GM12878 (cell line): ENCODE results near the gene LRIG3. TPM values are rescaled to one million over a fixed set of nuclear protein-coding genes. Genes with fewer than 3 reads are reported as not detected.

ENCODE experiments used
- ATAC-seq: fragments of 200-7000 bp; cut with Tn5 transposase; 3 replicates; pipeline ENCODE4 v1.9.1; 2020; ENCODE audit warnings: mild to moderate bottlenecking, moderate library complexity
- BruUV-seq: library from RNA; stranded (reverse); fragments of 400-500 nt; replicated peaks from 2 replicates; lab custom pipeline; 2021; lab: Mats Ljungman, UMichigan
- CTCF ChIA-PET: fragments of 300-600 bp; sonication (Branson Sonifier 250); formaldehyde crosslinking; extraction: SDS; loops from one replicate; lab custom pipeline; 2021; ENCODE audit warnings: inconsistent platforms; lab: Yijun Ruan, JAX
- POLR2A ChIA-PET: fragments of 350-600 bp; formaldehyde crosslinking; extraction: SDS; loops from one replicate; lab custom pipeline; 2021; ENCODE audit warnings: inconsistent platforms; lab: Charles Lee
- RAD21 ChIA-PET: fragments of 300-600 bp; sonication (Branson Sonifier 250); formaldehyde crosslinking; loops from one replicate; lab custom pipeline; 2023; ENCODE audit warnings: antibody characterized with exemption; ENCODE audit not compliant: unreplicated experiment; lab: Charles Lee
- SMC1A ChIA-PET: fragments of 300-600 bp; sonication (Branson Sonifier 250); formaldehyde crosslinking; loops from one replicate; lab custom pipeline; 2023; ENCODE audit not compliant: unreplicated experiment, uncharacterized antibody; lab: Charles Lee
- DNase-seq: peaks from one replicate; pipeline ENCODE4 v3.0.0-alpha.2; 2011; ENCODE audit warnings: low read depth, low spot score
- FAIRE-seq: peaks from 3 replicates; lab custom pipeline; 2011; peaks lifted over from hg19 to GRCh38; lab: Jason Lieb, UNC
- H2AFZ ChIP-seq: 2 replicates; pipeline ENCODE4 v1.6.0; 2011; ENCODE audit warnings: low read depth, low read length, control low read depth; ENCODE audit not compliant: control insufficient read depth
- H3K27ac ChIP-seq: 2 replicates; pipeline ENCODE4 v1.5.1; 2011; ENCODE audit warnings: control low read depth; ENCODE audit not compliant: control insufficient read depth, insufficient read depth
- H3K27me3 ChIP-seq, 2 experiments: replicated peaks in 1 of 2; 2 replicates each; pipeline versions ENCODE4 v1.6.0 to v1.6.1; 2011; ENCODE audit warnings: low read length in 1 of 2; ENCODE audit not compliant: control insufficient read depth in 2 of 2, insufficient read depth in 2 of 2
- H3K36me3 ChIP-seq, 2 experiments: 2 replicates each; pipeline ENCODE4 v1.5.1; 2011; ENCODE audit warnings: low read length in 1 of 2; ENCODE audit not compliant: control insufficient read depth in 2 of 2, insufficient read depth in 2 of 2
- H3K4me1 ChIP-seq: 2 replicates; pipeline ENCODE4 v1.6.1; 2011; ENCODE audit warnings: mild to moderate bottlenecking, low read length, moderate library complexity, mixed read lengths; ENCODE audit not compliant: control insufficient read depth, insufficient read depth
- H3K4me2 ChIP-seq: 2 replicates; pipeline ENCODE4 v1.6.0; 2011; ENCODE audit warnings: control low read depth; ENCODE audit not compliant: control insufficient read depth, insufficient read depth
- H3K4me3 ChIP-seq: fragments of 200-600 bp; sonication (generic); 2 replicates; pipeline ENCODE4 v1.5.1; 2016
- H3K79me2 ChIP-seq: 2 replicates; pipeline ENCODE4 v1.6.0; 2011; ENCODE audit warnings: low read length; ENCODE audit not compliant: control insufficient read depth, insufficient read depth
- H3K9ac ChIP-seq: 2 replicates; pipeline ENCODE4 v1.8.0; 2011; ENCODE audit warnings: low read length, control low read depth, mixed read lengths; ENCODE audit not compliant: control insufficient read depth, insufficient read depth
- H3K9me3 ChIP-seq: replicated peaks from 3 replicates; pipeline ENCODE4 v1.5.1; 2011; ENCODE audit warnings: mild to moderate bottlenecking, low read length; ENCODE audit not compliant: control insufficient read depth, insufficient read depth
- H4K20me1 ChIP-seq: 2 replicates; pipeline ENCODE4 v1.6.0; 2011; ENCODE audit not compliant: control insufficient read depth, insufficient read depth
- BMI1 ChIP-seq: fragments of 450-650 bp; IDR thresholded peaks from 2 replicates; pipeline ENCODE4 v1.6.1; 2016; ENCODE audit warnings: mild to moderate bottlenecking, moderate library complexity, borderline replicate concordance
- CBX3 ChIP-seq: fragments of 200-600 bp; sonication (generic); IDR thresholded peaks from 2 replicates; pipeline ENCODE4 v1.6.1; 2016; ENCODE audit warnings: low read depth, borderline replicate concordance
- ETV6 ChIP-seq, 2 experiments: fragments of 450-650 bp in 1 of 2; IDR thresholded peaks in 1 of 2; conservative IDR thresholded peaks in 1 of 2; 2 replicates each; pipeline ENCODE4 v1.6.1; 2014; ENCODE audit warnings: antibody characterized with exemption in 1 of 2, borderline replicate concordance in 1 of 2, low read depth in 1 of 2, mild to moderate bottlenecking in 1 of 2, moderate library complexity in 1 of 2
- FOXM1 ChIP-seq: IDR thresholded peaks from 2 replicates; pipeline ENCODE4 v1.6.1; 2012; ENCODE audit warnings: low read depth, mild to moderate bottlenecking, inconsistent platforms, low read length, moderate library complexity
- HCFC1 ChIP-seq: fragments of 150-350 bp; IDR thresholded peaks from 2 replicates; pipeline ENCODE4 v1.6.1; 2014; ENCODE audit warnings: low read length
- IKZF2 ChIP-seq, 2 experiments: fragments of 450-650 bp; IDR thresholded peaks; 2 replicates each; pipeline ENCODE4 v1.6.1; 2017; ENCODE audit warnings: mild to moderate bottlenecking in 2 of 2, moderate library complexity in 2 of 2
- NR2F1 ChIP-seq: fragments of 450-650 bp; conservative IDR thresholded peaks from 2 replicates; pipeline ENCODE4 v1.6.1; 2017; ENCODE audit warnings: mild to moderate bottlenecking
- POLR2AphosphoS5 ChIP-seq: IDR thresholded peaks from 2 replicates; pipeline ENCODE4 v1.6.1; 2011; ENCODE audit warnings: mild to moderate bottlenecking, low read length, inconsistent platforms
- POU2F2 ChIP-seq: IDR thresholded peaks from 3 replicates; pipeline ENCODE4 v1.6.1; 2011; ENCODE audit warnings: low read depth, mild to moderate bottlenecking, low read length, borderline replicate concordance
- SIN3A ChIP-seq: IDR thresholded peaks from 2 replicates; pipeline ENCODE4 v1.6.1; 2012; ENCODE audit warnings: low read depth, low read length, improper control_type of control experiment
- SIX5 ChIP-seq: IDR thresholded peaks from 2 replicates; pipeline ENCODE4 v1.6.1; 2011; ENCODE audit warnings: mild to moderate bottlenecking, low read depth, low read length, moderate library complexity; ENCODE audit not compliant: severe bottlenecking
- SMAD5 ChIP-seq: IDR thresholded peaks from 2 replicates; pipeline ENCODE4 v1.6.1; 2016; ENCODE audit warnings: antibody characterized with exemption, low read depth
- STAT1 ChIP-seq: fragments of 450-650 bp; conservative IDR thresholded peaks from 2 replicates; pipeline ENCODE4 v1.6.1; 2014; ENCODE audit warnings: antibody characterized with exemption, mild to moderate bottlenecking
- WGBS: methylation state at CpG from one replicate; pipeline ENCODE4 v1.1.6; 2016; ENCODE audit warnings: low lambda C conversion rate; ENCODE audit not compliant: insufficient replicate concordance, insufficient coverage; ENCODE audit errors: missing lambda C conversion rate; 5-methylcytosine and 5-hydroxymethylcytosine counted together
- in situ Hi-C: fragments of 300-500 bp; cut with MboI; formaldehyde crosslinking; loops from 9 replicates; pipeline ENCODE4 v1.14.3; 2018; ENCODE audit warnings: mixed read lengths
- intact Hi-C: fragments of 100-400 bp; cut with micrococcal nuclease; formaldehyde crosslinking; loops from one replicate; pipeline ENCODE4 v1.14.2; 2022; ENCODE audit not compliant: unreplicated experiment
- polyA plus RNA-seq, 11 experiments: library from polyadenylated mRNA; depleted of rRNA in 4 of 11; unstranded in 6 of 11; stranded (reverse) in 5 of 11; fragments of >200 nt; fragmentation: Nextera tagmentation in 4 of 11; fragmentation: Illumina TruSeq in 1 of 11; extraction: Ambion mirVana in 4 of 11; extraction: Trizol in 1 of 11; gene quantifications; 1 replicate in 1 of 11; 2 replicates in 10 of 11; pipeline versions ENCODE4 v1.2.1 to v1.2.3, GENCODE V29; 2011 to 2016; ENCODE audit warnings: inconsistent platforms in 2 of 11, missing spikeins in 2 of 11, low read depth in 1 of 11
- total RNA-seq, 4 experiments: library from RNA; depleted of rRNA in 3 of 4; stranded (reverse); fragments of >200 nt in 3 of 4; fragmentation: Illumina TruSeq in 1 of 4; extraction: Trizol in 1 of 4; gene quantifications; 2 replicates each; pipeline versions ENCODE4 v1.2.1 to v1.2.3, GENCODE V29; 2013 to 2021

The LRIG3 gene
- total and polyA plus RNA-seq, 10 of the 15 experiments (the other 5 are each of a cell fraction or from before 2014, with no cell fraction given), result 0.95 to 8.5 (median 5.0) TPM

GRCh38 chr12:58897969-58898368 lies 22.3 kb downstream of the LRIG3 start:
- H3K79me2 ChIP-seq, result no peaks in the 10 kb centered on the region
- TF ChIP-seq SIN3A (no peak), IKZF2 (IDR thresholded peaks at IDR 0.05) (no peak)
- TF ChIP-seq, all 136 proteins: peak for 0
- no peak overlapping the region for H3K4me2 ChIP-seq
- no peaks in the 10 kb centered on the region for H3K4me1 ChIP-seq
- intact Hi-C loops, result no loop called here
- H4K20me1 ChIP-seq, result no peaks in the 10 kb centered on the region
- POLR2A ChIA-PET, result no interaction called here
- H3K27me3 ChIP-seq, result no peaks in the 10 kb centered on the region
- FAIRE-seq (no peak), ATAC-seq (no peak), DNase-seq (no peak)
- H3K27ac ChIP-seq, result no peak overlapping the region
- CTCF ChIA-PET, result interaction anchor here (0.6 to 1.3 kb wide), 3 partner anchors 9 to 503 kb away, joined by 3 to 5 read pairs (median 3); no protein-coding TSS in a partner anchor
- 10% methylated on average over 4 of the region's 4 CpGs for WGBS
- H3K36me3 ChIP-seq, result no peaks in the 10 kb centered on the region
- RAD21 ChIA-PET, result no interaction called here
- no TSS peak for BruUV-seq
- no peaks in the 10 kb centered on the region for H3K9me3 ChIP-seq
- H2AFZ ChIP-seq, result no peak overlapping the region
- no peak overlapping the region for H3K9ac ChIP-seq
- SMC1A ChIA-PET, result interaction anchor here (1.5 kb wide), 1 partner anchor 10 kb away, joined by 4 read pairs; no protein-coding TSS in a partner anchor
- in situ Hi-C loops, result no loop called here
- H3K4me3 ChIP-seq, result no peak overlapping the region

DNA sequence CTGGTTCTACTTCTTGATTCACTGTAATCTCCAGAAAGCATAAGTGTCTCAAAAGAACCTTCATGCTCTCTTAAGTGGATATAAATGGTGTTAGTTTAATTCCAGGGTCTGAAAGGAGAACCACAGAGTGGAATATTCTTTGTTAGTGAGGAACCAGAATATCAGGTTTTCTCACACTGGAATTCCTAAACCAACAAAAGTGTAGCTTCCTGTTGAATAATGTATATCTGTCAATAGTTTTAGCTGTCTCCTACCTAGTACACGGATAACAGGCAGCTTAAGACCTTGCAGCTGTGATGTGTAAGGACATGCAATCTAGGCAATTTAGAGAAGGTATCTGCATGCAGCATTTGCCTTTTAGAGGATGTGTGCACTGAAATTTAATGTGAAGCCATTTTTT lies 24.0 kb downstream of the LRIG3 start:
- ATAC-seq (no peak), DNase-seq (no peak), FAIRE-seq (no peak)
- Histone ChIP-seq H3K36me3 (no peaks in the 10 kb centered on the region), H3K4me3 (no peak overlapping the region), H3K9me3 (no peaks in the 10 kb centered on the region), H3K4me2 (no peak overlapping the region), H2AFZ (no peak overlapping the region), H3K4me1 (no peaks in the 10 kb centered on the region), H4K20me1 (no peaks in the 10 kb centered on the region), H3K27ac (no peak overlapping the region), H3K27me3 (no peaks in the 10 kb centered on the region), H3K79me2 (no peaks in the 10 kb centered on the region), H3K9ac (no peak overlapping the region)
- ChIA-PET RAD21 (no interaction called here), POLR2A (no interaction called here), CTCF (interaction anchor here (1.0 kb wide), 1 partner anchor 10 kb away, joined by 3 read pairs; no protein-coding TSS in a partner anchor), SMC1A (no interaction called here)
- WGBS, result 0% methylated on average over 1 of the region's 1 CpG
- in situ Hi-C loops (no loop called here), intact Hi-C loops (no loop called here)
- TF ChIP-seq HCFC1, result no peak
- no peak for TF ChIP-seq POLR2AphosphoS5
- no peak for TF ChIP-seq CBX3
- TF ChIP-seq IKZF2 (IDR thresholded peaks at IDR 0.05), result no peak
- TF ChIP-seq ETV6 (conservative IDR thresholded peaks at IDR 0.05 in 1 of 2, IDR thresholded peaks at IDR 0.05 in 1 of 2; ENCODE audit: borderline replicate concordance in 1 of 2, low read depth in 1 of 2), result no peak
- no peak for TF ChIP-seq STAT1
- TF ChIP-seq NR2F1, result no peak
- no peak for TF ChIP-seq FOXM1
- no peak for TF ChIP-seq SIX5
- no peak for TF ChIP-seq POU2F2
- TF ChIP-seq SMAD5, result no peak
- no peak for TF ChIP-seq BMI1
- BruUV-seq, result no TSS peak
